CD4-positive, alpha-beta T cell (primary cell): ENCODE results near the gene CSRNP3. TPM values are rescaled to one million over a fixed set of nuclear protein-coding genes. Genes with fewer than 3 reads are reported as not detected.

Experiments used
- ATAC-seq: fragments of 200-7000 bp; cut with Tn5 transposase; one replicate; pipeline ENCODE4 v1.10.0; 2022; ENCODE audit warnings: mild to moderate bottlenecking; ENCODE audit not compliant: poor library complexity
- CTCF ChIA-PET: fragments of 350-600 bp; sonication (Branson Sonifier 250); formaldehyde crosslinking; loops from one replicate; lab custom pipeline; 2021; ENCODE audit warnings: antibody characterized with exemption, inconsistent platforms; lab: Charles Lee
- POLR2A ChIA-PET: fragments of 350-600 bp; sonication (Branson Sonifier 250); formaldehyde crosslinking; loops from one replicate; lab custom pipeline; 2021; ENCODE audit warnings: antibody characterized with exemption, inconsistent platforms; lab: Charles Lee
- DNase-seq, 14 experiments: peaks; one replicate each; pipeline ENCODE4 v3.0.0-alpha.2; 2013 to 2020; ENCODE audit warnings: mixed read lengths in 2 of 14
- H3K27ac ChIP-seq, 2 donors: one replicate each; pipeline versions ENCODE4 v1.5.1 to v1.7.0; 2013; ENCODE audit warnings: low read length in 2 of 2, low read depth in 1 of 2, mild to moderate bottlenecking in 1 of 2
- H3K27me3 ChIP-seq, 2 experiments: 1 replicate in 1 of 2; 2 replicates in 1 of 2; pipeline versions ENCODE4 v1.6.1 to v1.7.0; 2013; ENCODE audit warnings: low read length in 2 of 2, control low read depth in 1 of 2, mild to moderate bottlenecking in 1 of 2, moderate library complexity in 1 of 2; ENCODE audit not compliant: insufficient read depth in 2 of 2, control insufficient read depth in 1 of 2
- H3K36me3 ChIP-seq: one replicate; pipeline ENCODE4 v1.6.1; 2013; ENCODE audit warnings: low read length, control low read depth; ENCODE audit not compliant: insufficient read depth
- H3K4me1 ChIP-seq: one replicate; pipeline ENCODE4 v1.6.1; 2013; ENCODE audit warnings: low read length, control low read depth; ENCODE audit not compliant: insufficient read depth
- H3K4me3 ChIP-seq: one replicate; pipeline ENCODE4 v1.5.1; 2013; ENCODE audit warnings: mild to moderate bottlenecking, low read length, moderate library complexity
- H3K9me3 ChIP-seq, 2 experiments: 1 replicate in 1 of 2; 2 replicates in 1 of 2; pipeline versions ENCODE4 v1.6.1 to v1.7.0; 2013; ENCODE audit warnings: low read length in 2 of 2, mild to moderate bottlenecking in 2 of 2, control low read depth in 1 of 2, moderate library complexity in 1 of 2; ENCODE audit not compliant: control insufficient read depth in 1 of 2, insufficient read depth in 1 of 2
- H3K27ac Mint-ChIP-seq: one replicate; pipeline ENCODE4 v1.8.0; 2020; ENCODE audit warnings: mixed read lengths
- H3K27me3 Mint-ChIP-seq: one replicate; pipeline ENCODE4 v1.8.0; 2021; ENCODE audit warnings: mixed read lengths
- H3K36me3 Mint-ChIP-seq: one replicate; pipeline ENCODE4 v1.8.0; 2021; ENCODE audit warnings: low read depth, mixed read lengths
- H3K4me1 Mint-ChIP-seq: one replicate; pipeline ENCODE4 v1.8.0; 2021; ENCODE audit warnings: low read depth, mixed read lengths
- H3K4me3 Mint-ChIP-seq: one replicate; pipeline ENCODE4 v1.8.0; 2020; ENCODE audit warnings: mild to moderate bottlenecking, mixed read lengths
- H3K9me3 Mint-ChIP-seq: one replicate; pipeline ENCODE4 v1.8.0; 2020; ENCODE audit warnings: mixed read lengths
- CTCF ChIP-seq: fragments of 200-600 bp; IDR thresholded peaks from one replicate; pipeline ENCODE4 v1.8.0; 2022; ENCODE audit warnings: antibody characterized with exemption, mild to moderate bottlenecking
- intact Hi-C, 2 experiments: fragments of 100-400 bp; cut with DNase I in 1 of 2; cut with micrococcal nuclease in 1 of 2; formaldehyde crosslinking; loops; one replicate each; pipeline versions ENCODE4 v1.15.1 to v1.9.0; 2023 to 2025; cut with DNase I, micrococcal nuclease
- total RNA-seq, 174 experiments: library from RNA in 2 of 174; stranded (reverse) in 2 of 174; gene quantifications; one replicate each; pipeline ENCODE4 v1.2.3 and lab custom pipeline; 2021 to 2026

The CSRNP3 gene
- total RNA-seq, 2 experiments from 2014 or later = not detected

- ChIA-PET CTCF (no interaction called here), POLR2A (no interaction called here)
- no peaks in the 10 kb centered on the region for H3K4me1 ChIP-seq
- ATAC-seq (no peak), DNase-seq (no peak)
- H3K9me3 ChIP-seq = no peaks in the 10 kb centered on the region
- no peak for TF ChIP-seq CTCF
- no peak overlapping the region for H3K27ac ChIP-seq
- H3K9me3 Mint-ChIP-seq = no peaks in the 10 kb centered on the region
- H3K36me3 ChIP-seq = no peaks in the 10 kb centered on the region
- H3K27me3 ChIP-seq = no peaks in the 10 kb centered on the region
- no peak overlapping the region for H3K4me3 Mint-ChIP-seq
- no peak overlapping the region for H3K27ac Mint-ChIP-seq
- no peaks in the 10 kb centered on the region for H3K27me3 Mint-ChIP-seq
- intact Hi-C loops = no loop called here
- H3K4me1 Mint-ChIP-seq = no peaks in the 10 kb centered on the region
- no peaks in the 10 kb centered on the region for H3K36me3 Mint-ChIP-seq
- H3K4me3 ChIP-seq = no peak overlapping the region
Observed at GRCh38 chr2:165472922-165473321, 3.4 kb downstream of the CSRNP3 start.

- intact Hi-C loops = no loop called here
- H3K36me3 ChIP-seq = no peaks in the 10 kb centered on the region
- CTCF ChIA-PET = no interaction called here
Observed at GRCh38 chr2:165474619-165475276, 5.2 kb downstream of the CSRNP3 start.

GRCh38 chr2:165475277-165476004, 5.9 kb downstream of the CSRNP3 start:
- ATAC-seq (no peak), DNase-seq (no peak)
- Histone ChIP-seq H3K4me1 (no peaks in the 10 kb centered on the region), H3K27me3 (no peaks in the 10 kb centered on the region), H3K27ac (no peak overlapping the region), H3K4me3 (no peak overlapping the region), H3K36me3 (no peaks in the 10 kb centered on the region), H3K9me3 (no peaks in the 10 kb centered on the region)
- H3K9me3 Mint-ChIP-seq = no peaks in the 10 kb centered on the region
- H3K4me1 Mint-ChIP-seq = no peaks in the 10 kb centered on the region
- H3K36me3 Mint-ChIP-seq = no peaks in the 10 kb centered on the region
- H3K4me3 Mint-ChIP-seq = no peak overlapping the region
- intact Hi-C loops = no loop called here
- POLR2A ChIA-PET = no interaction called here
- TF ChIP-seq CTCF = no peak
- CTCF ChIA-PET = no interaction called here
- H3K27ac Mint-ChIP-seq = no peak overlapping the region
- no peaks in the 10 kb centered on the region for H3K27me3 Mint-ChIP-seq

More at GRCh38 chr2:165474619-165475276, 5.2 kb downstream of the CSRNP3 start:
- Mint-ChIP-seq H3K27me3 (no peaks in the 10 kb centered on the region), H3K36me3 (no peaks in the 10 kb centered on the region), H3K9me3 (no peaks in the 10 kb centered on the region), H3K4me3 (no peak overlapping the region), H3K4me1 (no peaks in the 10 kb centered on the region), H3K27ac (no peak overlapping the region)
- no peak overlapping the region for H3K27ac ChIP-seq
- POLR2A ChIA-PET = no interaction called here
- no peak for TF ChIP-seq CTCF
- ATAC-seq (no peak), DNase-seq (no peak)
- no peaks in the 10 kb centered on the region for H3K9me3 ChIP-seq
- no peaks in the 10 kb centered on the region for H3K27me3 ChIP-seq
- H3K4me1 ChIP-seq = no peaks in the 10 kb centered on the region
- no peak overlapping the region for H3K4me3 ChIP-seq
